Upper lobe of left lung (tissue), 6 donors: ENCODE measurements around the gene TAS1R2. TPM values are rescaled to one million over a fixed set of nuclear protein-coding genes. Genes with fewer than 3 reads are reported as not detected.
A peak's percentile ranks its signal among the peaks of the same experiment; 100 is the strongest.

Experiments
- ATAC-seq, 2 donors: fragments of 200-7000 bp; cut with Tn5 transposase; one replicate each; pipeline ENCODE4 v1.9.1; 2022; ENCODE audit warnings: mild to moderate bottlenecking in 2 of 2, moderate library complexity in 2 of 2; ENCODE audit not compliant: low FRiP score in 2 of 2
- DNase-seq, 2 donors: peaks; one replicate each; pipeline ENCODE4 v3.0.0-alpha.2; 2019 to 2020
- H3K27ac ChIP-seq, 4 donors: fragments of 200-600 bp; sonication (generic); one replicate each; pipeline ENCODE4 v1.5.1; 2016 to 2019
- H3K27me3 ChIP-seq, 4 donors: fragments of 200-600 bp; sonication (generic); one replicate each; pipeline ENCODE4 v1.5.1; 2017 to 2019
- H3K36me3 ChIP-seq, 4 donors: fragments of 200-600 bp; sonication (generic); one replicate each; pipeline ENCODE4 v1.5.1; 2016 to 2019
- H3K4me1 ChIP-seq, 4 donors: fragments of 200-600 bp; sonication (generic); one replicate each; pipeline ENCODE4 v1.5.1; 2018 to 2019
- H3K4me3 ChIP-seq, 4 donors: fragments of 200-600 bp; sonication (generic); one replicate each; pipeline ENCODE4 v1.5.1; 2017 to 2019; ENCODE audit warnings: mild to moderate bottlenecking in 2 of 4, moderate library complexity in 1 of 4
- H3K9me3 ChIP-seq, 4 donors: fragments of 200-600 bp; sonication (generic); one replicate each; pipeline ENCODE4 v1.5.1; 2018 to 2019
- CTCF ChIP-seq, 6 experiments: fragments of 450-650 bp in 4 of 6; fragments of 200-600 bp in 2 of 6; sonication (generic) in 2 of 6; IDR thresholded peaks; one replicate each; pipeline ENCODE4 v1.5.1; 2016 to 2019; ENCODE audit warnings: antibody characterized with exemption in 6 of 6
- EP300 ChIP-seq, 4 donors: sonication (generic); formaldehyde crosslinking; IDR thresholded peaks; one replicate each; pipeline ENCODE4 v1.5.1; 2017; ENCODE audit warnings: antibody characterized with exemption in 4 of 4, control low read depth in 2 of 4
- POLR2A ChIP-seq, 4 donors: fragments of 450-650 bp; IDR thresholded peaks; one replicate each; pipeline ENCODE4 v1.5.1; 2016 to 2017; ENCODE audit warnings: antibody characterized with exemption in 4 of 4, mild to moderate bottlenecking in 2 of 4
- POLR2AphosphoS5 ChIP-seq, 2 donors: sonication (generic); formaldehyde crosslinking; IDR thresholded peaks; one replicate each; pipeline ENCODE4 v1.5.1; 2017; ENCODE audit warnings: antibody characterized with exemption in 2 of 2
- WGBS, 2 donors: methylation state at CpG; one replicate each; pipeline ENCODE4 v1.1.5; 2017 to 2018; 5-methylcytosine and 5-hydroxymethylcytosine counted together
- total RNA-seq, 6 donors: library from RNA; depleted of rRNA in 4 of 6; stranded (reverse); fragments of >200 nt in 4 of 6; gene quantifications; one replicate each; pipeline versions ENCODE4 v1.1.0 to v1.2.1, GENCODE V29; 2016 to 2021
- donor health status: DM: no; HTN: no; CAD: no; lungs with moderate emphysema.
- donor health status: DM: no; HTN: yes; CAD: no; lungs with severe emphysema.

Gene TAS1R2
- total RNA-seq, 6 donors from 2014 or later = not detected

- ATAC-seq (no peak), DNase-seq (no peak)
- no peak for TF ChIP-seq POLR2AphosphoS5 (IDR thresholded peaks at IDR 0.05)
- no peak for TF ChIP-seq CTCF (IDR thresholded peaks at IDR 0.05)
- no peak for TF ChIP-seq POLR2A (IDR thresholded peaks at IDR 0.05)
- TF ChIP-seq EP300 (IDR thresholded peaks at IDR 0.05) = no peak
- WGBS, 2 donors = 84% methylated on average over 3 of the region's 3 CpGs; no CpG with 5 or more reads in 1 of the 2 donors
- no peaks in the 10 kb centered on the region for H3K9me3 ChIP-seq
- no peak overlapping the region for H3K4me3 ChIP-seq
- H3K27ac ChIP-seq = no peak overlapping the region
- H3K36me3 ChIP-seq = peaks cover 0 to 10% (median 3%) of the 10 kb centered on the region in 4 donors
- H3K27me3 ChIP-seq = no peaks in the 10 kb centered on the region
- H3K4me1 ChIP-seq = peaks cover 0 to 5% (median 2%) of the 10 kb centered on the region in 4 donors
Observed at GRCh38 chr1:18875796-18876128, 16.3 kb upstream of the TAS1R2 start.

GRCh38 chr1:18875107-18875795 is 15.8 kb upstream of the TAS1R2 start:
- H3K27me3 ChIP-seq = no peaks in the 10 kb centered on the region
- H3K9me3 ChIP-seq = no peaks in the 10 kb centered on the region
- ATAC-seq = peak; percentile 71 to 80
- peak; percentile 73 to 81 for DNase-seq
- H3K4me1 ChIP-seq = peaks cover 0 to 5% (median 2%) of the 10 kb centered on the region in 4 donors
- peaks cover 0 to 10% (median 3%) of the 10 kb centered on the region in 4 donors for H3K36me3 ChIP-seq
- 48 to 56% methylated on average over 10 to 15 of the region's 20 CpGs for WGBS, 2 donors
- H3K4me3 ChIP-seq = no peak overlapping the region
- TF ChIP-seq POLR2A (IDR thresholded peaks at IDR 0.05) (no peak), POLR2AphosphoS5 (IDR thresholded peaks at IDR 0.05) (no peak), EP300 (IDR thresholded peaks at IDR 0.05) (no peak), CTCF (IDR thresholded peaks at IDR 0.05) (peak; percentile 67 to 87 (median 82))
- no peak overlapping the region for H3K27ac ChIP-seq

- Histone ChIP-seq H3K9me3 (no peaks in the 10 kb centered on the region), H3K4me1 (peaks cover 0 to 5% (median 2%) of the 10 kb centered on the region in 4 donors), H3K27ac (no peak overlapping the region), H3K36me3 (peaks cover 0 to 10% (median 3%) of the 10 kb centered on the region in 4 donors), H3K27me3 (no peaks in the 10 kb centered on the region), H3K4me3 (no peak overlapping the region)
- TF ChIP-seq POLR2A (IDR thresholded peaks at IDR 0.05) = no peak
- no peak for TF ChIP-seq POLR2AphosphoS5 (IDR thresholded peaks at IDR 0.05)
- TF ChIP-seq EP300 (IDR thresholded peaks at IDR 0.05) = no peak
- TF ChIP-seq CTCF (IDR thresholded peaks at IDR 0.05) = no peak
- 75% methylated on average over 7 to 8 of the region's 8 CpGs for WGBS, 2 donors
- no peak for ATAC-seq
- no peak for DNase-seq
Observed at GRCh38 chr1:18874600-18874999, 15.1 kb upstream of the TAS1R2 start.

GRCh38 chr1:18874036-18874435 is 14.6 kb upstream of the TAS1R2 start:
- Histone ChIP-seq H3K4me1 (peaks cover 0 to 5% (median 2%) of the 10 kb centered on the region in 4 donors), H3K4me3 (no peak overlapping the region), H3K36me3 (peaks cover 0 to 10% (median 3%) of the 10 kb centered on the region in 4 donors), H3K27me3 (no peaks in the 10 kb centered on the region), H3K27ac (no peak overlapping the region), H3K9me3 (no peaks in the 10 kb centered on the region)
- DNase-seq (no peak), ATAC-seq (no peak)
- TF ChIP-seq EP300 (IDR thresholded peaks at IDR 0.05) = no peak
- 82 to 92% methylated on average over 4 to 6 of the region's 6 CpGs for WGBS, 2 donors

GRCh38 chr1:18872071-18872611 is 12.7 kb upstream of the TAS1R2 start:
- Histone ChIP-seq H3K9me3 (no peaks in the 10 kb centered on the region), H3K27me3 (no peaks in the 10 kb centered on the region), H3K4me1 (peaks cover 0 to 5% (median 2%) of the 10 kb centered on the region in 4 donors), H3K4me3 (no peak overlapping the region), H3K27ac (no peak overlapping the region), H3K36me3 (peaks cover 0 to 10% (median 3%) of the 10 kb centered on the region in 4 donors)
- TF ChIP-seq CTCF (IDR thresholded peaks at IDR 0.05) (no peak), POLR2AphosphoS5 (IDR thresholded peaks at IDR 0.05) (no peak), EP300 (IDR thresholded peaks at IDR 0.05) (no peak), POLR2A (IDR thresholded peaks at IDR 0.05) (no peak)
- 76 to 87% methylated on average over 5 to 7 of the region's 8 CpGs for WGBS, 2 donors
- DNase-seq = no peak
- no peak for ATAC-seq
